DND-41 (cell line): ENCODE data around the gene PANK4.

Experiments used
- CTCF ChIP-seq: IDR thresholded peaks from 2 replicates; pipeline ENCODE4 v1.5.1; 2012; ENCODE audit warnings: borderline replicate concordance, low read length, moderate library complexity, mild to moderate bottlenecking; ENCODE audit not compliant: poor library complexity, severe bottlenecking; ENCODE audit errors: extremely low read depth
- EZH2 ChIP-seq: IDR thresholded peaks from 3 replicates; pipeline ENCODE4 v1.6.1; 2012; ENCODE audit warnings: borderline replicate concordance, low read depth, mild to moderate bottlenecking, moderate library complexity, low read length, inconsistent platforms; ENCODE audit not compliant: severe bottlenecking

- TF ChIP-seq CTCF (no peak), EZH2 (no peak)
Measured at GRCh38 chr1:2460203-2460602, 66.2 kb downstream of the PANK4 start.
